ENCODE measurements around the gene LRRC27.

DNA sequence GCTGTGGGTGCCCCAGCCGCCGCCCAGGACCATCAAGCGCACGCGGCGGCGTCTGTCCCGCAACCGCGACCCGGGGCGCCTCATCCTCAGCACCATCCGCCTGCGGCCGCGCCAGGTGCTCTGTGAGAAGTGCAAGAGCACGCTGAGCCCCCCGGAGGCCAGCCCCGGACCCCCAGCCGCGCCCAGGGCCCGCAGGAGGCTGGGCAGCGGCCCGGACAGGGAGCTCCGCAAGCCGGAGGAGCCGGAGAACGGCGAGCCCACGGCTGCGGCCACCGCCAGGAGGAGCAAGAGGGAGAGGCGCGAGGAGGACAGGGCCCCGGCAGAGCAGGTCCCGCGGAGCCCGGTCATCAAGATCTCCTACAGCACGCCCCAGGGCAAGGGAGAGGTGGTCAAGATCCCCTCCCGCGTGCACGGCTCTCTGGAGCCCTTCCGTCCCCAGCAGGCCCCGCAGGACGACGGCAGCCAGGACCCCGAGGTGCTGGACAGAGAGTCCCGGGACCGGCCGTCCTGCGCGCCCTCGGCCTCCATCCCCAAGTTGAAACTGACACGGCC is 73.0 kb downstream of the LRRC27 start:
- no peak for TF ChIP-seq POLR2A (IDR thresholded peaks at IDR 0.05)
- TF ChIP-seq, protein P1, sequence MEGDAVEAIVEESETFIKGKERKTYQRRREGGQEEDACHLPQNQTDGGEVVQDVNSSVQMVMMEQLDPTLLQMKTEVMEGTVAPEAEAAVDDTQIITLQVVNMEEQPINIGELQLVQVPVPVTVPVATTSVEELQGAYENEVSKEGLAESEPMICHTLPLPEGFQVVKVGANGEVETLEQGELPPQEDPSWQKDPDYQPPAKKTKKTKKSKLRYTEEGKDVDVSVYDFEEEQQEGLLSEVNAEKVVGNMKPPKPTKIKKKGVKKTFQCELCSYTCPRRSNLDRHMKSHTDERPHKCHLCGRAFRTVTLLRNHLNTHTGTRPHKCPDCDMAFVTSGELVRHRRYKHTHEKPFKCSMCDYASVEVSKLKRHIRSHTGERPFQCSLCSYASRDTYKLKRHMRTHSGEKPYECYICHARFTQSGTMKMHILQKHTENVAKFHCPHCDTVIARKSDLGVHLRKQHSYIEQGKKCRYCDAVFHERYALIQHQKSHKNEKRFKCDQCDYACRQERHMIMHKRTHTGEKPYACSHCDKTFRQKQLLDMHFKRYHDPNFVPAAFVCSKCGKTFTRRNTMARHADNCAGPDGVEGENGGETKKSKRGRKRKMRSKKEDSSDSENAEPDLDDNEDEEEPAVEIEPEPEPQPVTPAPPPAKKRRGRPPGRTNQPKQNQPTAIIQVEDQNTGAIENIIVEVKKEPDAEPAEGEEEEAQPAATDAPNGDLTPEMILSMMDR (IDR thresholded peaks at IDR 0.05): no peak
